Endothelial cell of umbilical vein (primary cell): ENCODE results near the gene ENPP5. TPM values are rescaled to one million over a fixed set of nuclear protein-coding genes. Genes with fewer than 3 reads are reported as not detected.

Experiments used
- BruUV-seq: library from RNA; stranded (reverse); fragments of 400-500 nt; replicated peaks from 2 replicates; lab custom pipeline; 2021; lab: Mats Ljungman, UMichigan
- CTCF ChIA-PET: fragments of 300-600, 350-600 bp; sonication (Branson Sonifier 250); formaldehyde crosslinking; loops from one replicate; lab custom pipeline; 2021; ENCODE audit warnings: antibody characterized with exemption, inconsistent platforms; lab: Charles Lee
- POLR2A ChIA-PET: fragments of 300-600, 350-600 bp; sonication (Branson Sonifier 250); formaldehyde crosslinking; loops from one replicate; lab custom pipeline; 2021; ENCODE audit warnings: antibody characterized with exemption, inconsistent platforms; lab: Charles Lee
- DNase-seq: peaks from one replicate; pipeline ENCODE4 v3.0.0-alpha.2; 2011; ENCODE audit warnings: low read depth, low spot score
- FAIRE-seq: peaks from 2 replicates; lab custom pipeline; 2011; peaks lifted over from hg19 to GRCh38; lab: Jason Lieb, UNC
- H2AFZ ChIP-seq: 2 replicates; pipeline ENCODE4 v1.6.0; 2012; ENCODE audit warnings: low read depth, low read length, control low read depth, inconsistent platforms
- H3K27ac ChIP-seq: 2 replicates; pipeline ENCODE4 v1.5.1; 2011; ENCODE audit warnings: low read depth, mild to moderate bottlenecking, control low read depth, low read length, moderate library complexity; ENCODE audit not compliant: insufficient read depth
- H3K27me3 ChIP-seq, 2 experiments: 2 replicates each; pipeline versions ENCODE4 v1.6.0 to v1.6.1; 2011; ENCODE audit warnings: low read length in 2 of 2, mixed read lengths in 1 of 2; ENCODE audit not compliant: control insufficient read depth in 2 of 2, insufficient read depth in 2 of 2
- H3K36me3 ChIP-seq, 2 experiments: 2 replicates in 1 of 2; 3 replicates in 1 of 2; pipeline ENCODE4 v1.5.1; 2011; ENCODE audit warnings: low read length in 2 of 2, mild to moderate bottlenecking in 1 of 2, moderate library complexity in 1 of 2; ENCODE audit not compliant: control insufficient read depth in 2 of 2, insufficient read depth in 2 of 2; ENCODE audit errors: extremely low read depth in 1 of 2
- H3K4me1 ChIP-seq: 3 replicates; pipeline ENCODE4 v1.5.1; 2011; ENCODE audit warnings: mild to moderate bottlenecking, low read length; ENCODE audit not compliant: control insufficient read depth, insufficient read depth; ENCODE audit errors: extremely low read depth
- H3K4me2 ChIP-seq: 2 replicates; pipeline ENCODE4 v1.6.1; 2011; ENCODE audit warnings: low read length, control low read depth, mixed read lengths; ENCODE audit not compliant: insufficient read depth
- H3K4me3 ChIP-seq, 3 experiments: fragments of 200-600 bp in 1 of 3; sonication (generic), shearing (Covaris generic) in 1 of 3; replicated peaks in 1 of 3; 2 replicates each; pipeline ENCODE4 v1.5.1; 2011 to 2016; ENCODE audit warnings: control low read depth in 3 of 3, low read length in 3 of 3, mild to moderate bottlenecking in 2 of 3, inconsistent platforms in 1 of 3, low read depth in 1 of 3, moderate library complexity in 1 of 3; ENCODE audit not compliant: insufficient read depth in 1 of 3
- H3K79me2 ChIP-seq: 2 replicates; pipeline ENCODE4 v1.6.0; 2012; ENCODE audit warnings: low read length, inconsistent platforms; ENCODE audit not compliant: control insufficient read depth, insufficient read depth
- H3K9ac ChIP-seq: replicated peaks from 2 replicates; pipeline ENCODE3; 2011; ENCODE audit warnings: low read length, control low read depth; ENCODE audit not compliant: insufficient read depth; ENCODE audit errors: extremely low read depth
- H3K9me1 ChIP-seq: replicated peaks from 3 replicates; pipeline ENCODE4 v1.6.0; 2011; ENCODE audit warnings: mild to moderate bottlenecking, low read length; ENCODE audit not compliant: control insufficient read depth, insufficient read depth; ENCODE audit errors: extremely low read depth
- H3K9me3 ChIP-seq: replicated peaks from 2 replicates; pipeline ENCODE4 v1.5.1; 2012; ENCODE audit warnings: low read length, inconsistent platforms; ENCODE audit not compliant: control insufficient read depth, insufficient read depth
- H4K20me1 ChIP-seq: replicated peaks from 2 replicates; pipeline ENCODE3; 2011; ENCODE audit warnings: mild to moderate bottlenecking, low read length; ENCODE audit not compliant: control insufficient read depth, insufficient read depth; ENCODE audit errors: extremely low read depth
- EZH2 ChIP-seq: IDR thresholded peaks from 2 replicates; pipeline ENCODE4 v1.6.1; 2012; ENCODE audit warnings: borderline replicate concordance, low read depth, mild to moderate bottlenecking, moderate library complexity, low read length, inconsistent platforms; ENCODE audit not compliant: severe bottlenecking
- dilution Hi-C: fragments of 300-500 bp; cut with MboI; formaldehyde crosslinking; loops from one replicate; pipeline ENCODE4 v1.15.0; 2019; ENCODE audit warnings: low sequenced_read_pairs; ENCODE audit not compliant: extremely low pct_ligation_motif_present
- intact Hi-C: fragments of 100-400 bp; cut with micrococcal nuclease; formaldehyde crosslinking; loops from one replicate; pipeline ENCODE4 v1.10.0; 2022
- polyA plus RNA-seq, 4 experiments: library from polyadenylated mRNA; depleted of rRNA in 3 of 4; stranded (reverse) in 3 of 4; unstranded in 1 of 4; fragments of >200 nt; gene quantifications; 2 replicates each; pipeline versions ENCODE4 v1.2.1 to v1.2.3, GENCODE V29; 2011 to 2012; ENCODE audit warnings: missing spikeins in 1 of 4
- total RNA-seq: library from RNA; stranded (reverse); gene quantifications from 2 replicates; pipeline ENCODE4 v1.2.3, GENCODE V29; 2021
- TF ChIP-seq, protein P1 (sequence below): IDR thresholded peaks from 2 replicates; pipeline ENCODE4 v1.6.1; 2011; ENCODE audit not compliant: insufficient read depth, insufficient read length

ENPP5 gene
- total and polyA plus RNA-seq, 2 donors (not counting 3 experiments of a cell fraction or from before 2014, with no cell fraction given): not detected

DNA sequence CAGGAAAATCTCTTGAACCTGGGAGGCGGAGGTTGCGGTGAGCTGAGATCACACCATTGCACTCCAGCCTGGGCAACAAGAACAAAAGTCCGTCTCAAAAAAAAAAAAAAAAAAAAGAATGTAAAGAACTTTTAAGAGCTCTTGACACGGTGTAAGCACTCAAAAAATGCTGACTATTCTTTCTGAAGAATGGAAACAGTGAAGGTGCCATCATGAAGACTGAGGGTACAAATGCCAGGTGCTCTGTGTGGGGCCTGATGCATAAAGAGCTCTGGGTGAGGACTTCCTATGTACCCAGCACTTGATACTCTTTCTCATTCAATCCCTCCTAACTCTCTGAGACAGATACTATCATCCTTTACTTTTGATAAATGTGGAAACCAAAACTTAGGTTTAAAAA lies 45.0 kb upstream of the ENPP5 start:
- H3K4me1 ChIP-seq: no peaks in the 10 kb centered on the region

DNA sequence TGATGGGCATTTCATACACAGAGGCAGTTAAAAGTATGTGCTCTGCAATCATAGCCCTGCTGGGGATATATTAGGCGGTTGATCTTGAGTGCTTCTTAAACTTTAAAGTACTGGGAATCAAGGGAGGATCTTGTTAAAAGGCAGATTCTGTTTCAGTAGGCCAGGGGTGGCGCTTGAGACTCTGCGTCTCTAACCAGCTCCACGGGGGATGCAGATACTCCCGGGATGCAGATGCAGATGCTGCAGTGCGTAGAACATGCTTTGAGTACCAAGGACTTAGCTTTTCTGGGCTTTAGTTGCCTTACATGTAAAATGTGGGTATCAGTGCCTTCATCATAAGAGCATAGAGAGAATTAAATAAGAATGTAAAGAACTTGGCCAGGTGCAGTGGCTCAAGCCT lies 44.4 kb upstream of the ENPP5 start:
- dilution Hi-C loops (no loop called here), intact Hi-C loops (no loop called here)
- DNase-seq (no peak), FAIRE-seq (no peak)
- Histone ChIP-seq H2AFZ (no peak overlapping the region), H3K4me3 (no peak overlapping the region), H3K9me1 (no peaks in the 10 kb centered on the region), H3K9me3 (no peaks in the 10 kb centered on the region), H3K9ac (no peak overlapping the region), H3K36me3 (no peaks in the 10 kb centered on the region), H3K4me2 (no peak overlapping the region), H3K4me1 (no peaks in the 10 kb centered on the region), H3K27ac (no peak overlapping the region), H3K79me2 (no peaks in the 10 kb centered on the region), H4K20me1 (no peaks in the 10 kb centered on the region), H3K27me3 (peaks cover 2 to 9% of the 10 kb centered on the region in 2 experiments)
- TF ChIP-seq EZH2: no peak
- CTCF ChIA-PET: interaction anchor here (1.2 to 10.9 kb wide), 2 partner anchors 125 to 194 kb away, joined by 5 to 365 read pairs; no protein-coding TSS in a partner anchor
- BruUV-seq: no TSS peak
- POLR2A ChIA-PET: no interaction called here

More for the DNA sequence above, 45.0 kb upstream of the ENPP5 start:
- POLR2A ChIA-PET: no interaction called here
- CTCF ChIA-PET: interaction anchor here (1.1 to 10.9 kb wide), 2 partner anchors 194 to 285 kb away, joined by 3 to 365 read pairs; no protein-coding TSS in a partner anchor
- H3K36me3 ChIP-seq: no peaks in the 10 kb centered on the region
- TF ChIP-seq, protein P1, sequence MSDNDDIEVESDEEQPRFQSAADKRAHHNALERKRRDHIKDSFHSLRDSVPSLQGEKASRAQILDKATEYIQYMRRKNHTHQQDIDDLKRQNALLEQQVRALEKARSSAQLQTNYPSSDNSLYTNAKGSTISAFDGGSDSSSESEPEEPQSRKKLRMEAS: no peak
- intact Hi-C loops: no loop called here
- H4K20me1 ChIP-seq: no peaks in the 10 kb centered on the region
- DNase-seq (no peak), FAIRE-seq (no peak)
- H3K4me3 ChIP-seq: no peak overlapping the region
- no peak overlapping the region for H2AFZ ChIP-seq
- BruUV-seq: no TSS peak
- peaks cover 3 to 9% of the 10 kb centered on the region in 2 experiments for H3K27me3 ChIP-seq
- H3K9ac ChIP-seq: no peak overlapping the region
- dilution Hi-C loops: no loop called here
- no peak overlapping the region for H3K27ac ChIP-seq
- no peaks in the 10 kb centered on the region for H3K9me1 ChIP-seq
- no peaks in the 10 kb centered on the region for H3K79me2 ChIP-seq
- no peak overlapping the region for H3K4me2 ChIP-seq
- no peaks in the 10 kb centered on the region for H3K9me3 ChIP-seq
